ACHN (cell line): ENCODE measurements around the gene MTX2.
"Not testable (repeated sequence)": the region's sequence is repeated elsewhere in the genome, so short reads cannot be mapped to it uniquely, and the experiment has no call there.

Experiments
- DNase-seq: peaks from one replicate; pipeline ENCODE4 v3.0.0-alpha.2; 2015
- in situ Hi-C: cut with HindIII; loops from 2 replicates; pipeline ENCODE4 v1.10.0; 2017; ENCODE audit warnings: low sequenced_read_pairs, low pct_ligation_motif_present, low pct_unique_long_range_greater_than_20kb

The MTX2 gene

DNA sequence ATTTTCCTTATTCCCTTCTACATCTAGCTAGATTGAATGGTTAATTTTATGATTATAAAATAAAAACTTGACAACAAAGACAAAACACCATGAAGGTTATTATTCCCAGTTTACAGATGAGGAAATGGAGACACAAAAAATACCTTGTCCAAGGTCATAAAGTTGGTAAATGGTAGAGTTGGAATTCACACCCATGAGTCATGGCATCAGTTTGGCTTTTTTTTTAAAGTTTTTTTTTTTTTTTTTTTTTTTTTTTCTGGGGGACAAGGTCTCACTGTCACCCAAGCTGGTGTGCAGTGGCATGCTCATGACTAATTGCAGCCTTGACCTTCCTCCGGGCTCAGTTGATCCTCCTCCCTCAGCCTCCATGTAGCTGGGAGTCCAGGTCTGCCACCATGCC lies 70.0 kb downstream of the MTX2 start:
- DNase-seq, result no peak
- in situ Hi-C loops, result no loop called here

DNA sequence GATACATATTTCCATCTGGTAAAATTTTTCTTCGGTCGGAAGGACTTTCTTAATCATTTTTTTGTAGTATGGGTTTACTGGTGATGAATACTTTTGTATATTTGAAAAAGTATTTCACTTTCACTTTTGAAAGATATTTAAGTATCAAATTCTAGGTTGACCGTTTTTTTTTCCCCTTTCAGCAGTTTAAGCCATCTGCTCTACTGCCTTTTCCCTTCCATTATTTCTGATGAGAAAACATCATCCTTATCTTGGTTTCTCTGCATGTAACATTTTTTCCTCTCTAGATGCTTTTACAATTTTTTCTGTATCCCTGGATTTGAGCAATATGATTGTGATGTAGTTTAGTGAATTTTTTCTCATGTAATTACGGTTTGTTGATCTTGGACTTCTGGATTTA lies 87.0 kb downstream of the MTX2 start:
- in situ Hi-C loops, result no loop called here

DNA sequence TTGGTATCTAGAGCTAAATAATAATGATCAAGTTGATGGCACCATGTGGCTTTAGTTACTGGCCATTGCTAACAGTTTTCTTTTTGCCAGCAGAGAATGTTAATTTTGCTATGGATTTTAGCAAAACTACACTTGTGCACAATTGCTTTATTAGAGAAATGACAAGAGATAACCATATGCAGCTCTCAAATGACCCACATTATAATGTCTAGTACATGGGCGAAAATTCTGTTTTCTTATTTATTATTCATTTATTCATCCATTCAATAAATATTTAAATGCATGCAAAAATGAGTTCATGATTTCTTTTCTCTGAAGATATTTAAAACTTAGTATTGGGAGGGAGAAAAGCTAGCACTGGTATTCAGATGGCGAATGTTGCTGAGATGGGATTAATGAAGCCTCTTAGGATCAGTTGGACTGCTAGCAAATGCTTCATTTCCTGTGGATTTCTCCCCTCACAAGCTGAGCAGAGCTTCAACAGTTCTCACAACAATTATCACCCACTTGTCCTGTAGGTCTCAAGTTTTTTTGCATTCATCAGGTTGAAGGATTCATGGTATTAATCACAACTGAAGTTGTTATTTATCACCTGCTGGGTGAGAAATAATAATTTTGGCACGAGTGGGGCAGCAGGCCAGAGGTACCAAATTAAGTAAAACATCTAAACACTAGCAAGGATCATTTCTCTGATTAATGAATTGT lies 95.2 kb downstream of the MTX2 start:
- in situ Hi-C loops, result no loop called here
- no peak for DNase-seq

More for the DNA sequence above, 87.0 kb downstream of the MTX2 start:
- DNase-seq, result no peak

DNA sequence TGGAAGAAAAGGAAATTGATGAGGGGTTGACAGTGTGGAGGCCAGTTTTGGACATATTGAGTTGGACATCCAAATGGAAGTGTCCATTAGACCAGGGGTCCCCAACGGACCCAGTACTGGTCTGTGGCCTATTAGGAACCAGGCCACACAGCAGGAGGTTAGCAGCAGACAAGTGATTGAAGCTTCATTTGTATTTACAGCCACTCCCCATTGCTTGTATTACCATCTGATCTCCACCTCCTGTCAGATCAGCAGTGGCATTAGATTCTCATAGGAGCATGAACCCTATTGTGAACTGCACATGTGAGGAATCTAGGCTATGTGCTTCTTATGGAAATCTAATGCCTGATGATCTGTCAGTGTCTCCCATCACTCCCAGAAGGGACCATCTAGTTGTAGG lies 99.1 kb downstream of the MTX2 start:
- in situ Hi-C loops, result no loop called here
- DNase-seq, result no peak

DNA sequence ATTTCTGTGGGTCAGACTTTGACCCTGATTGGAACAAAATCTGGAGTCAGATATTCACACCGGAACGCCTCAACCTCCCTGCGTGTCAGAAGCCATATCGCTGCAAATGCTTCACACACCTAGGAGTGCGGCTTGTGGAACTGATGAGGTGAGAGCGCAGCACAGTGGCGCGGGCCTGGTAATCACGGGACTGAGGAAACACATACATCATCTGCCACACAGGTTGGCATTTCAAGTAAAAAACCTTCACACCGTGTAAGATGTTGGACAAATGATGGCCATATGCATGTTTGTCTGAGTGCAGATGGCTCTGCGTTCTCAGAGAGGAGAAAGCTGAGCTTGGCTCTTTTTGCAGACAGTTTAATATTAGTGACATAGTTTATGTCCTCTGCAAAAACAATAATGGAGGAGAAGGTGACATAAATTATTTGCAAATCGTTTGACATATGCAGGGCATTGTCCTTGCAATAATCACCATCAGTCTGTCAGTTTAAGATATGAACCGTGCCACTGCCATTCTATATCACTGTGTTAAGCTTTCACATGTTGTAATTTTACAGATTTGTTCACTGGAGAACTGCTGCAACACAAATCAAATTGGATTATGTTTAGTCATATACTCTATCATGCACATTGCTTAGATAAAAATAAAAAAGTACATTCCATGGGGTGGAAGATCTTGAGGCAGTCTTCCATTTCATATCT lies 101.4 kb downstream of the MTX2 start:
- in situ Hi-C loops, result no loop called here
- DNase-seq, result no peak

DNA sequence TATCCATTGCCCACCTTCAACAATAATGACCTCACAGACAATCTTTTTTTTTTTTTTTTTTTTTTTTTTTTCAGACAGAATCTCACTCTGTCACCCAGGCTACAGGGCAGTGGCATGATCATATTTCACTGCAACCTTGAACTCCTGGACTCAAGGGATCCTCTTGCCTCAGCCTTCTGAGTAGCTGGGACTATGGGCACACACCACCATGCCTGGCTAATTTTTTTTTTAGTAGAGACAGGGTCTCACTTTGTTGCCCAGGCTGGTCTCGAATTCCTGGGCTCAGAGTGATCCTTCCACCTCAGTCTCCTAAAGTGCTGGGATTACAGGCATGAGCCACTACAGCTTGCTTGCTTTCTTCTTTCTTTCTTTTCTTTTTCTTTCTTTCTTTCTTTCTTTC lies 103.9 kb downstream of the MTX2 start:
- DNase-seq, in situ Hi-C loops: not testable (repeated sequence)

DNA sequence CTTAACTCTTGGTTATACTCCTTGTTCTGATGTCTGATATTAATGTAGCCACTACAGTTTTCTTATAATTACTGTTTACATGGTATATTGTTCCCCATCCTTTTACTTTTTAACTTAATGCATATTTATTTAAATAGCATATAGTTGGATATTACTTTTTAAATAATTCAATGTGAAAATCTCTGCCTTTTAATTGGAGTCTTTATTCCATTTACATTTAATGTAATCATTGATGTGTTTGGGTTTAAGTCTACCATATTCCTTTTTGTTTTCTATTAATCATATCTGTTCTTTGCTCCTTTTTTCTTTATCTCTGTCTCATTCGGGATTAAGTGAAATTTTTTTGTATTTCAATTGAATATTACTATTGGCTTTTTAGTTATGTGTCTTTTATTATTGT lies 109.1 kb downstream of the MTX2 start:
- DNase-seq, result no peak
- in situ Hi-C loops, result no loop called here

DNA sequence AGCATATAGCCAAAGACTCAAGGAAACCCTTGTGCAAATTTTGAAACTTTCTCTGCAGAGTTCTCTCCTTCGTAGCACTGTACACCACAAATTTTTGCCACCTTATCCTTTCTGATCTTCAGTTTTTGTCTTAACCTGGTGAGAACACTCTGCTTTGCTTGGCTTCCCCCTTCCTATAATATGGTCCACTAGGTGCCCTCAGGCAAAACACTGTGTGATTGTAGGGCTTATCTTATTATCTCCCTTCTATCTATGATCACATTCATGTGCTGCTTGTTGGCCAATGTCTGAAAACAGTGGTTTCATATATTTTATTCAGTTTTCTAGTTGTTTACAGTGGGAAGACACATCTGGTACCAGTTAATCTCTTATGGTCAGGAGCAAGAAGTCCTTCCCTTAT lies 111.1 kb downstream of the MTX2 start:
- no peak for DNase-seq
- in situ Hi-C loops, result no loop called here

DNA sequence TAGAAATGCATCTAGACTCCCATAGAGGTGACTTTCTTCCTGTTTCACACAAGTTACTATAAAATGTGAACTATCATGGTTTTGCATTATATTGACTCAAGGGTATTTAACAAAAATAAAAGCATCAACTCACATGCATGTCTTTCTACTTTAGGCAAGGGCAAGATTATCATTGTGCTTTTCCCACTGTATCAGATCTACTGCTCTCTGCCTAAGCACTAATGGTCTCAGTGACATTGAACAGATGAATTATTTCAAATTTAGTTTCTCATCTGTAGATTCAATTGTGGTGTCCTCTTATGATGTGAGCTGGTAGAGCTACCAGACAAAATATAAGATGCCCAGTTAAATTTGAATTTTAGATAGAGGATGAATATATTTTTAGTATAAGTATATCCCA lies 113.9 kb downstream of the MTX2 start:
- no peak for DNase-seq
- in situ Hi-C loops, result no loop called here

DNA sequence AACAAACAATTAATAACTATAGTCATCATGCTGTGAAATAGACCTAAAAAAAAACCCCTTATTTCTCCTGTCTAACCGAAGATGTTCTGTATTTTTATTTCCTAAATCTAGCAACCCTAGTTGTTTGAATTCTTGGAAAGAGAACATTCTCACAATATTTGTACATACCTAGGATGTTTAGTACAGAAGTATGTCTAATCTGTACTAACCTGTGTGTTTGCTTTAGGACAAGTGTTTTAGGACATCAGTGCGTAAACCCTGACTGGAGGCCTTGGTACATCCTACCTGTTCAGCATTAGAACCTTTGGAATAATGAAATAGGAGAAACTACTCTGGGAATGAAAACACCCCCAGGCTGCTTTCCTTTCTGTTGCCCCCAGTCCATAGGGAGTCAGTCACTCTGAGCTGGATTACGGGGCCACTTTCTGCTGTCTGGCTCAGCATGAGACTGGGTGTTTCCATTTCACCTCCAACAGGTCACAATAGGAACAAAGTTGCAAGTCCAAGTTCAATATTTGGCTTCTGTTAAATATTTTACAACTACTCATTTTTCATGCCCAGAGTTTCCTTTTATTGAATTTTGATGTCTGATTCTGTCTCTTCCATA lies 114.7 kb downstream of the MTX2 start:
- in situ Hi-C loops, result no loop called here
- no peak for DNase-seq

DNA sequence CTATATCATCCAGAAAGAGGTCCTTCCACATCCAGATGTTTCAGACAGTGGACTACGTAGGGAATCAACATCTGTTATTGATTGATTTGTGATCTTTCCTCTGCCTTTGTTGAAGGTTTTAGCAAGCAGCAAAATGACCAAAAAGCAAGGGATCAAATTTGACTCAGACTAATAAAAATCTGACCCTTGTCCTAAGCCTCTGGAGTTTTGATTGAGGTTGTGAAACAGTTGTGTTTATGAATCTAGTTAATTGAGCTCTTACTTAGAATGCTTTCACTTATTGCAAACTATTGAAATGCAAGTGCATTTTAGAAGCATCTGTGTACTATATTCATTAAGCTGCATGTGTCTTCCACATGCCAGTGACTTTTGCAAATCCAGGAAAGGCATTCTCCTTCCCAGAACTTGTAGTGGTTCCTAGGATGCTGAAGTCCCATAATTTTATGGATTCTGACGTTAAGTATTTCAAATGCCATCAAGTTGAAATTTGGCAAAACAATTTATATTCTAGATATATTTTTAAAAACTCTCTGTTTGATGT lies 116.0 kb downstream of the MTX2 start:
- in situ Hi-C loops, result no loop called here
- no peak for DNase-seq

DNA sequence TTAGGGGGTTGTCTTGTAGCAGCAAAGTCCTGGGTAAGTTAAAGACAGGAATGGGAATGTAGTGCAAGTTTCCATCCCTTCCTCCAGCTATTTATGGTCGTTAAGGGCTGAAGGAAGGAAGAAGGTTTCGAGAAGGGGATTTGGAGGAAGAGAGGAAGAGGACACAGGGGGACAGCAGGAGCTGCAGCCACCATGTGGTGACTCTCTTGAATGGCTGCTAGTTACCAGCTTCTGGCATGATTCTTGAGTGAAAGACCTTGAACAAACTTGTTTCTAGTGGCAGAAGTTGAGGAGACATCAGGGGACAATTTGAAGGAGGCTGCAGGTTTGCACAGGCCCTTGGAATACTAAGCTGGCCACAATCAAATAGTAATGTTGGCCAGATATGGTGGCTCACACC lies 116.6 kb downstream of the MTX2 start:
- in situ Hi-C loops, result no loop called here
- DNase-seq, result no peak
